Measurements from ENCODE around the gene TMED4.
"Not testable (repeated sequence)": the region's sequence is repeated elsewhere in the genome, so short reads cannot be mapped to it uniquely, and the experiment has no call there.

TMED4 gene

GRCh38 chr7:44564606-44565005, 17.4 kb downstream of the TMED4 start:
- H3K36me3 ChIP-seq (ENCODE audit: insufficient read depth) = no peaks in the 10 kb centered on the region; the same call in 1 of the 2 replicates
- H4K20me1 ChIP-seq (ENCODE audit: insufficient read depth) = no peaks in the 10 kb centered on the region; the same call in 1 of the 2 replicates
- no peak overlapping the region for H3K4me3 ChIP-seq (IDR thresholded peaks at IDR 0.05; ENCODE audit: insufficient read depth, low read depth, low read length)
- TF ChIP-seq, protein P1, sequence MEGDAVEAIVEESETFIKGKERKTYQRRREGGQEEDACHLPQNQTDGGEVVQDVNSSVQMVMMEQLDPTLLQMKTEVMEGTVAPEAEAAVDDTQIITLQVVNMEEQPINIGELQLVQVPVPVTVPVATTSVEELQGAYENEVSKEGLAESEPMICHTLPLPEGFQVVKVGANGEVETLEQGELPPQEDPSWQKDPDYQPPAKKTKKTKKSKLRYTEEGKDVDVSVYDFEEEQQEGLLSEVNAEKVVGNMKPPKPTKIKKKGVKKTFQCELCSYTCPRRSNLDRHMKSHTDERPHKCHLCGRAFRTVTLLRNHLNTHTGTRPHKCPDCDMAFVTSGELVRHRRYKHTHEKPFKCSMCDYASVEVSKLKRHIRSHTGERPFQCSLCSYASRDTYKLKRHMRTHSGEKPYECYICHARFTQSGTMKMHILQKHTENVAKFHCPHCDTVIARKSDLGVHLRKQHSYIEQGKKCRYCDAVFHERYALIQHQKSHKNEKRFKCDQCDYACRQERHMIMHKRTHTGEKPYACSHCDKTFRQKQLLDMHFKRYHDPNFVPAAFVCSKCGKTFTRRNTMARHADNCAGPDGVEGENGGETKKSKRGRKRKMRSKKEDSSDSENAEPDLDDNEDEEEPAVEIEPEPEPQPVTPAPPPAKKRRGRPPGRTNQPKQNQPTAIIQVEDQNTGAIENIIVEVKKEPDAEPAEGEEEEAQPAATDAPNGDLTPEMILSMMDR (conservative IDR thresholded peaks at IDR 0.05; ENCODE audit: low read depth, low read length) = no peak
- no peak overlapping the region for H3K27ac ChIP-seq
- no peak overlapping the region for H2AFZ ChIP-seq (ENCODE audit: low read depth)
- no peak overlapping the region for H3K9ac ChIP-seq
- no peaks in the 10 kb centered on the region for H3K27me3 ChIP-seq (ENCODE audit: insufficient read depth, low read depth)
- H3K79me2 ChIP-seq (ENCODE audit: insufficient read depth, low read depth) = no peaks in the 10 kb centered on the region
- H3K4me1 ChIP-seq (ENCODE audit: low read depth, poor library complexity, severe bottlenecking) = no peaks in the 10 kb centered on the region
- H3K4me2 ChIP-seq = no peak overlapping the region

DNA sequence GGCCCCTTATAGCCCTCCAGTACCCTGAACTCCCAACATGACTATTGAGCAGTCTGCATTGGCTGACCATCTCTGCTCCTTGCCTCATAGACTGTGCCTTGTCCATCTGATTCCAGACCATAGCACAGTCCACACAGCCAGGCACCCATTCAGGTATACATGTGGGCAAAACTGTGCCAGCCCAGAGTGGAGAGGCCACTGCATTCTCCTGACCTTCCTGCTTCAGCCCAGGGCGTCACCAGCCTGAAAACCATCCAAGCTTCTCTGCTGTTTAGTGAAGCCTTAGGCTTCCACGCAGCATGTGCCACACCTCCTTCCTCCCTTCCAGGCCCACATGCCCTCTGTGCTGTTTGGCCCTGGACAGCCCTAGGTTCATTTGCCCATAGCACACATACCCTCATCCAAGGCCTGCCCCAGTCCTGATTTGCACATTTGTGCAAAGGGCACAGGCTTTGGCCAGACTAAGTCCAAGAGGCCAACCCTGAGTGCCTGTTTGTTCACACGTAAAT, 18.8 kb downstream of the TMED4 start:
- no peaks in the 10 kb centered on the region; the same call in 1 of the 2 replicates for H4K20me1 ChIP-seq (ENCODE audit: insufficient read depth)
- H2AFZ ChIP-seq (ENCODE audit: low read depth) = no peak overlapping the region
- no peak overlapping the region for H3K4me2 ChIP-seq
- H3K27me3 ChIP-seq (ENCODE audit: insufficient read depth, low read depth) = no peaks in the 10 kb centered on the region
- H3K4me1 ChIP-seq (ENCODE audit: low read depth, poor library complexity, severe bottlenecking) = no peaks in the 10 kb centered on the region
- H3K9ac ChIP-seq = no peak overlapping the region
- no peak overlapping the region for H3K4me3 ChIP-seq (IDR thresholded peaks at IDR 0.05; ENCODE audit: insufficient read depth, low read depth, low read length)
- H3K27ac ChIP-seq = no peak overlapping the region
- TF ChIP-seq, protein P1 (conservative IDR thresholded peaks at IDR 0.05; ENCODE audit: low read depth, low read length) = no peak
- no peaks in the 10 kb centered on the region for H3K79me2 ChIP-seq (ENCODE audit: insufficient read depth, low read depth)
- H3K36me3 ChIP-seq (ENCODE audit: insufficient read depth) = no peaks in the 10 kb centered on the region; the same call in 1 of the 2 replicates

GRCh38 chr7:44562622-44562962, 19.4 kb downstream of the TMED4 start:
- not testable (repeated sequence) for H3K4me2 ChIP-seq; H3K9ac ChIP-seq; H4K20me1 ChIP-seq (ENCODE audit: insufficient read depth); H3K36me3 ChIP-seq (ENCODE audit: insufficient read depth); H3K79me2 ChIP-seq (ENCODE audit: insufficient read depth, low read depth); H3K27ac ChIP-seq; H3K27me3 ChIP-seq (ENCODE audit: insufficient read depth, low read depth); H3K4me3 ChIP-seq (IDR thresholded peaks at IDR 0.05; ENCODE audit: insufficient read depth, low read depth, low read length); H3K4me1 ChIP-seq (ENCODE audit: low read depth, poor library complexity, severe bottlenecking); H2AFZ ChIP-seq (ENCODE audit: low read depth)

DNA sequence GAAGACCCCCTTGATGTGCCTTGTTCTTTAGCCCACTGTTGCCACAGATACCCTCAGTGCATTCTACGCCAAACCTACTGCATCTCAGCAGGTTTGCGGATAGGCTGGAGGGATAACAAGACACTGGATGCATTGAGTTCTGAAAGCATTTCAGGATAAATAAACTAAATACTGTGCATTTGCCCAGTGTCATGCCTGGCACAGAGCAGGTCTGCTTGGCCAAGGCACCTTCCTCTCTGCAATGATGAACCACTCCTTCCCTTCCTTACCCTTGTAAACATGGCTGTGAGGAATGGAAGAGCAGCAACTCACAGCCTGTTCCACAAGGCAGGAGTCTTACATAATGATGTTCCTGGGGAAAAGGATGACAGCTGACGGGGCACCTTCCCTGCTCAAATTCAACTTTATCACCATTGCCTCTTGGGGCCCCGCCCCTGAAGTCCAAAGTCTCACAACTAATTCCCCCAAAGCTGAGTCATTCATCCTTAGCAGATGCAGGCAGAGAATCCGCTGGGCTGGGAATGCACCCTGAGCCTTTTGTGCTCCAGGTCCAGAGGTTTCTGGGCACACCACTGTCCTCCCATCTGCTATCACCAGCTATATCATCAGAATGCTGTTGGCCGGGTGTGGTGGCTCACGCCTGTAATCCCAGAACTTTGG, 19.9 kb downstream of the TMED4 start:
- Histone ChIP-seq H3K4me3 (IDR thresholded peaks at IDR 0.05; ENCODE audit: insufficient read depth, low read depth, low read length) (no peak overlapping the region), H3K27ac (no peak overlapping the region), H3K9ac (no peak overlapping the region), H3K79me2 (ENCODE audit: insufficient read depth, low read depth) (no peaks in the 10 kb centered on the region), H2AFZ (ENCODE audit: low read depth) (no peak overlapping the region), H3K4me1 (ENCODE audit: low read depth, poor library complexity, severe bottlenecking) (no peaks in the 10 kb centered on the region), H3K27me3 (ENCODE audit: insufficient read depth, low read depth) (no peaks in the 10 kb centered on the region), H3K36me3 (ENCODE audit: insufficient read depth) (no peaks in the 10 kb centered on the region), H3K4me2 (no peak overlapping the region), H4K20me1 (ENCODE audit: insufficient read depth) (no peaks in the 10 kb centered on the region; the same call in 1 of the 2 replicates)
- TF ChIP-seq, protein P1 (conservative IDR thresholded peaks at IDR 0.05; ENCODE audit: low read depth, low read length) = no peak

DNA sequence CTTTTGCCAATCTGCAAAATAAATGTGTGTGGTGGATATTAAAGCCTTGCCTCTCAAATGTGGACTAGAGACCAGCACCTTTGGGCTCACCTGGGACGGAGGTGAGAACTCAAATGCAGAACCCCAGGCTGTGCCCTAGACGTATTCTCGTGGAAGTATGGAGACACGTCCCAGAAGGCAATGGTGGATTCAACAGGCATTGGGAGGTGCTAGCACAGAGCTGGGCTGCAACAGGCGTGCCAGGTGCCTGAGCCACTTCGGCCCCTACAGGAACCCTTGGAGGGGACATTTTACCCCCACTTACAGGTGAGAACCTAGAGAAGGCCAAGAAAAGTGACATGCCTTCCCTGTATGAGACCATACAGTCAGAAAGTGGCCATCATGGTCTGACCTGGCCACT, 20.6 kb downstream of the TMED4 start:
- TF ChIP-seq, protein P1 (conservative IDR thresholded peaks at IDR 0.05; ENCODE audit: low read depth, low read length) = no peak
- Histone ChIP-seq H3K36me3 (ENCODE audit: insufficient read depth) (no peaks in the 10 kb centered on the region), H3K4me3 (IDR thresholded peaks at IDR 0.05; ENCODE audit: insufficient read depth, low read depth, low read length) (no peak overlapping the region), H3K27ac (no peak overlapping the region), H3K4me1 (ENCODE audit: low read depth, poor library complexity, severe bottlenecking) (no peaks in the 10 kb centered on the region), H3K79me2 (ENCODE audit: insufficient read depth, low read depth) (no peaks in the 10 kb centered on the region), H3K9ac (no peak overlapping the region), H4K20me1 (ENCODE audit: insufficient read depth) (no peaks in the 10 kb centered on the region; the same call in 1 of the 2 replicates), H2AFZ (ENCODE audit: low read depth) (no peak overlapping the region), H3K4me2 (no peak overlapping the region), H3K27me3 (ENCODE audit: insufficient read depth, low read depth) (no peaks in the 10 kb centered on the region)

Measured in KMS-11 (cell line).